HL-60/S4 treated with retinoic acid at 250 ng/mL for 4 days and 3 days (cell line): Measurements from ENCODE around the gene SYNPO2.

Experiments
- in situ Hi-C: fragments of 300-500 bp; cut with MboI; formaldehyde crosslinking; loops from 2 replicates; pipeline ENCODE4 v1.7.0; 2022; ENCODE audit warnings: low sequenced_read_pairs

The SYNPO2 gene

DNA sequence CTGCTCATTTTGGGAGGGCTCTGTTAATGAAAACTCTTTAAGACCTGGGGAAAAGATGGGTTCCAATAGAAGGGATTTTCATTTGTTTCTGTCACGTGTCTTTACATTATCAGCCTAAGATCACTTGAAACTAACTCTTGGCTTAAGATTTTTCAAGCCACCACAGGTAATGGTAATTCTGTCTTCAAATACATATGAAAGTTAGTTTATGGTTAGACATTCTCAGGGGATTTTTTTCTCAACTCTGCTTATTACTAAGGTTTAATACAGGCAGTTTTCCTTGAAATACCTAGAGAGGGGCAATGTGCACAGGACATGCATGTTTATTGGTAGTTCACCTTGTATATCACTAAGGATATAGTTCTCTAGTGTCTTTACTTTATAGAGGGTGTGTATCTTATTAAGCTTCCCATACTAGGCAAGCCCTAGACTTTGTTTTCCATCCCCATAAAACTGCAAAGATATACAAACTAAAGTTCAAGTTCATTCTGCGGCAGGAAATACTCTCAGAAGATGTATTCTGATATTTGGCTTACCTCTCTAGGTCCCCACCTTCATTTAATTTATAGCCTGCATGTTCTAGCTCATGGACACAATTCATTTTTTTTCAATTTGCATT is 208.7 kb downstream of the SYNPO2 start:
- in situ Hi-C loops = no loop called here

DNA sequence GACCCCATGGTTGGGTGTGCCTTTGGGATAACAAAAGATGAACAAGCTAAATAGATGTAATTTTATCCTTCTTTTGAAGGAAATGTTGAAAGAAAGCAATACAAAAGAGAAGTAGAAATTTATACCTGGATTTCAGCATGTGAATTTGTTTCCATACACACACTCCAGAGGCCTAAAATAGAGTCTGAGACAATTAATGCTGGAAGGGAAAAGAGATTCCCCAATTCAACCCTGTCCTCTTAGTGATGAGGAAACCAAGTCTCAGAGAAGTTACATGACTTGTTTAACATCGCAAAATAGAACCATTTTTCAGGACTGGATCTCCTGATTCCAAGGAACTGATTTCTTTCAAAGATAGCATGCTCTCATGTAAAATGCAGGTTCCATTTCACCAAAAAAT is 209.7 kb downstream of the SYNPO2 start:
- in situ Hi-C loops = no loop called here

DNA sequence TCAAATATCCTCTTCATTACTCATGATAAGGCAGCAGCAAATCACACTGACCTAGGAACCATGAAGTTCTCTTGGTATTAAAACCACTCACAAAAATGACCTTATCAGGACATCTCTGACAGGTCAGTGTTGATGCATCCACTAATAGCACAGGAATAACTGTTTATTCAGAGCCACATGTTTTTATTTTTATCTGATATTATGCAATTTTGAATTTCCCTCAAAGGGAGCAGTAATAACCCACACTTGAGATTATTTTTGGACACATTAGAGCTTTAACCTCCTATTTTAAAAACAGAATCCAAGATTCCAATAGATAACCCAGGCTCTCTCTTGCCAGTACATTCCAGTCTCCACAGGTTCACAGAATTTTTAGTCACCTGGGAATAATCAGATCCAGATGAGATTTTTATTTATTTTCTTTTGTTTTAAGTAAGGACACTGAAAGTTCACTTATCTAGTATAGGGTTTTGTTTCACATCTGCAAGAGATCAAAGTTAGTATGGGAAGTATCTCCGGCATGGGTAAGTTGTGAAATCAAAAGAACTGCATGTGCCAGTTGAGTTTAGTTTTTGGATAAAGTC is 210.7 kb downstream of the SYNPO2 start:
- in situ Hi-C loops = no loop called here

DNA sequence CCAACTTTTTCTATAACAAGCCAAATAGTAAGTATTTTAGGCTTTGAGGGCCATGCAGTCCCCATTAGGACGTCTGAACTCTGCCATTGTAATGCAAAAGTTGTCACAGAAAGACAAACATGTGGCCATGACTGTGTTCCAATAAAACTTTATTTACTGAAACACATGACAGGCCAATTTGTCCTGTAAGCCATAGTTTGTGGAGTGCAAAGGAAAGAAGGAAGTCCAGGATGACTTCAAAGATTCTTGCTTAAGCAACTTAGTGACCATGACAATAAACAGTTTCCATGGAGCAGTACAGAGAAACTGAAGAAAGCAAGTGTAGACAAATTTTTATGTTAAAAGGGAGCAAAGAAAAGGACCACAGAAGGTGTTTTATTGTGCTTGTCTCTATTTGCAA is 212.0 kb downstream of the SYNPO2 start:
- in situ Hi-C loops = no loop called here

DNA sequence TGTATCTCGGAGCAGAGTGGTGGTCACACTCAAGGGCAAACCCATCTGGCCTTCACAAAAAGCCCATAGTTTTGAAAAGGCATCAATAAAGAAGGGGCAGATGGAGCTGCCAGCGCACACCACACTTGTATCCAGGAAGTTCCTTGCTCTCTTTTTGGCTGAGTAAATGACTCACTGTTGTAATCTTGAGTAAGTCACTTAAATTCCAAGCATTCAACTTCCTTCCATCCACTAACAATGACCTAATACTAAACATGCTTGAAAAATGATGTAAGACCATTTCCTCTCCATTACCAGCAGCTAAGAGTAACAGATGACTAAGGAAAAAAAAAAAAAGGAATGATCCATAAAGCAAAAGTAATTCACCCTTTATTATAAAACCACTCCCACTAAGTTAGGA is 214.6 kb downstream of the SYNPO2 start:
- in situ Hi-C loops = no loop called here

DNA sequence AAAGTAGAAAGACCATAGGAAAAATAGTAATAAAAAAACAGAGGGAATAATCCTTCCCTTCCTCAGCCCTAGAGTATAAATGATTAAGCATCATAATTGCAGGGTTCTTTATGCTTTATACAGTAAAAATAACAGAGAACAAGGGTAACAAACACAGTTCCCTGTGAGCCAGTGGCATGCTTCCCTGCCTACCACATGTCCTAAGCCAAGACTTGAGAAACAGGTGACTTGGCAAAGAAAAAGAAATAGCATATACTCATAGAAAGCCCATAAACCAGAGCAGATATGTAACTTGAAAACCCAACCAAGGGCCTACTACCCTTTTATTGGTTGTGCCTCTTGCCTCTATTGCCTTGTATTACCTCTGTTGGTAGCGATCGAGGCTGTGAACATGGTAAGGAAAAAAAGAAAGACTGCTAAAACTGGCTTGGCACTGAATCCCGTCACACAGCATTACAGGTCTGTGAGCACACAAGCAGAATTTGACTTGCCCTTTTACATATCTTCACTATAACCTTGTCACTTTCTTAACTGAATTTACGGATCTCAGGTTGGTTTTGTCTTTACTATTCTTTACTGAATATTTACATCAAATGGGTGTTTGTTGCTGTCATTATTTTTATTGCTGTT is 216.1 kb downstream of the SYNPO2 start:
- in situ Hi-C loops = no loop called here

DNA sequence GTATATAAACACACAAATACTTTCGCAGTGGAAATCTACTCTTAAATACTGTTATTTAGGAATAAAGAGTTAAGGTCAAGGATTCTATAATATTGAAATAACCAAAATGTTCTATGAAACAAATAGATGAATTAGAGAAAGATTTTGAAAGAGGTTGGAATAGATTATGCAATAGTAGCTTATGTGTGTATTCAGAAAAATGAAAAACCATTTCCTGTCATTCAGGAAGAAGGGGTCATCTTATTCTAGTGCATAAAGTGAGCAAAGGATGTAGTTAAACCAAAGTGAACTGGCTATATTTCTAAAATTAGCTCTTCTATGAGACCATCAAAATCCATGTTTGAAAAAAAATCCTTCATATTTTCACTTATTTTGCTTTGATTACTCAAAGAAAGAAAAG is 217.0 kb downstream of the SYNPO2 start:
- in situ Hi-C loops = no loop called here

DNA sequence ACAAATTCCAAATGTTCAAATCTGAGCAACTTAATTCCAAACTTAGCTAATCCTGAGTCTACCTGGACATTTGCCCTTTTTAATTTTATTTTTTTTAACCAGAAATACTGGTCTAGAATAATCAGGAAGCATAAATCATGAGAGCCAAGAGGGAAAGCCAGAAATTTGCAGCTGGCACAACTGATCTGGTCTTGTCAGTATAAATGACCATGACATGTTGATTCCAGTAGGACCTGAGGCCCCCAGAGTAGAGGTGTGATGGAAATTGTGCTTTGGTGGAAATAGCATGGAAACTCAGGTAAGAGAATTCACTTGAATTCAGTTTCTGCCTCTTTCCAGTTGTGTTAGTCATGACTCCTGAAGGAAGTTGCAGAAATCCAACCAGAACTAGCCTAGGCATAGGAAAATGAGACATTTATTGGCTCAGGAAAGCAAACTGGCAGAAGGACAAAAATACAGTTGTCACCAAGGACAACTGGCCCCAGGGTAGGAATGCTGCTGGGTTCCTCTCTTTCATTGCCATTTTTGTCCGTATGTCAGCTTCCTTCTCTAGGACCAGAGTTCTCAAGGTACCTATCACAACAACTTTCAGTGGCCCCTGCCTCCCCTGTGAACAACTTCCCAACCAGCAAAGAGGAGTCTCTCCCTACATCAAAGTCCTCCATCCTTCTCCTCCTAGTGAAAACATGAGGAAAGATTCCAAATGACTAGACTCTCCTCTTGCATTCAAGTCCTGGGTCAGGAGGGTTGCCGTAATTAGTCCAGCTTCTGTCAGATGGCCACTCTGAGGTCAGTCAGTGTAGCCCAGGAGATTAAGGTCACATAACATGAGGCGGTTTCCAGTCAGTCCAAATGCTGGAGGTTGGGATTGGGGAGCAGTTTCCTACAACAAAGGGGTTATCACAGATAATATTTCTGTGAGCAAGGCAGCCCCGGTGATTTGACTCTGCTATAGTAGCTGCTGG is 217.7 kb downstream of the SYNPO2 start:
- in situ Hi-C loops = no loop called here

DNA sequence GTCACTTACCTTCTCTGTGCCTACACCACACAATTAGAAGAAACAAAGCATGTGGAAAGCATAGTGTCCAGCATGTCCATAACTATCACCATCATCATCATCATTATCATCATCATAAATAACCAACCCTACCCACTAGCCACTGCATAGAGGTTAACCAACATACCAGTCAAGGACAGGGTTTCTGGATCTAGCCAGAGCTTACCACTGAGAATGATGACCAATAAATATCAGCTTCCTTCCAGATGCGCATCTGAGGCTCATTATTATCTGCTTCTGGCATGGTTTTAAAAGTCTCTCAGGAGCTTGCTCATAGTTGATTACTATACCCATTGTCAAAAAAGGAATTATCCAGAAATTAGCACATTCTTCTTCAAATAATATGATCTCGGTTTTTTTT is 221.5 kb downstream of the SYNPO2 start:
- in situ Hi-C loops = no loop called here
